Measurements from ENCODE around the gene TFAP2E.

- TF ChIP-seq HDGF (IDR thresholded peaks at IDR 0.05; ENCODE audit: borderline replicate concordance) (no peak), L3MBTL2 (conservative IDR thresholded peaks at IDR 0.05) (no peak), ELF4 (IDR thresholded peaks at IDR 0.05) (no peak), FOXA1 (IDR thresholded peaks at IDR 0.05) (no peak), BHLHE40 (IDR thresholded peaks at IDR 0.05; ENCODE audit: borderline replicate concordance) (no peak), NFRKB (IDR thresholded peaks at IDR 0.05) (no peak), SP1 (IDR thresholded peaks at IDR 0.05) (no peak), FOXM1 (IDR thresholded peaks at IDR 0.05; ENCODE audit: borderline replicate concordance) (no peak), TARDBP (IDR thresholded peaks at IDR 0.05) (no peak)
These were observed 3.2 kb upstream of the TFAP2E start for GRCh38 chr1:35569936-35570335.

Measured in HEK293T (cell line).